ENCODE results near the gene ABHD17A. TPM values are rescaled to one million over a fixed set of nuclear protein-coding genes. Genes with fewer than 3 reads are reported as not detected.

The ABHD17A gene
- total RNA-seq, 1 experiment from 2014 or later = 102 TPM

GRCh38 chr19:1867349-1867724 is 18.0 kb downstream of the ABHD17A start:
- H3K27me3 ChIP-seq (ENCODE audit: low read length) = no peaks in the 10 kb centered on the region
- ATAC-seq = no peak
- intact Hi-C loops (cut with micrococcal nuclease) = no loop called here
- no peaks in the 10 kb centered on the region for H3K9me2 ChIP-seq (replicated peaks; ENCODE audit: low read length)
- peaks cover 2% of the 10 kb centered on the region; the same call in 1 of the 2 replicates for H3K4me1 ChIP-seq (ENCODE audit: insufficient read depth, low read length)
- no peaks in the 10 kb centered on the region for H3K9me3 ChIP-seq (ENCODE audit: low read length)
- BruUV-seq (replicated peaks) = no TSS peak
- H4K20me1 ChIP-seq (ENCODE audit: low read length) = 0 out of 2 replicates have a peak, but pooled peaks cover 1% of the 10 kb centered on the region
- POLR2A ChIA-PET (ENCODE audit: unreplicated experiment) = no interaction called here
- H3K9ac ChIP-seq (ENCODE audit: low read length) = no peak overlapping the region
- peaks cover 4% of the 10 kb centered on the region for H3K79me2 ChIP-seq (ENCODE audit: low read length)
- no peak overlapping the region for H2AFZ ChIP-seq (ENCODE audit: low read length)
- no peak for DNase-seq
- CTCF ChIA-PET = no interaction called here
- H3F3A ChIP-seq (ENCODE audit: low read length, unreplicated experiment) = no peaks in the 10 kb centered on the region
- no peak for TF ChIP-seq EZH2 (IDR thresholded peaks at IDR 0.05; ENCODE audit: low read length, unreplicated experiment)
- TF ChIP-seq EZH2phosphoT487 (IDR thresholded peaks at IDR 0.05; ENCODE audit: borderline replicate concordance, low read length) = no peak
- TF ChIP-seq CTCF (conservative IDR thresholded peaks at IDR 0.05; ENCODE audit: low read depth, low read length) = no peak
- no peak overlapping the region for H3K4me2 ChIP-seq (ENCODE audit: low read length)
- H3K4me3 ChIP-seq (ENCODE audit: low read length) = no peak overlapping the region
- no peak overlapping the region for H3K27ac ChIP-seq (ENCODE audit: low read length)
- H3K36me3 ChIP-seq (ENCODE audit: low read depth, low read length) = no peaks in the 10 kb centered on the region

- POLR2A ChIA-PET (ENCODE audit: unreplicated experiment) = no interaction called here
- peaks cover 6% of the 10 kb centered on the region; the same call in 1 of the 2 replicates for H4K20me1 ChIP-seq (ENCODE audit: low read length)
- H3K79me2 ChIP-seq (ENCODE audit: low read length) = peaks cover 8% of the 10 kb centered on the region
- intact Hi-C loops (cut with micrococcal nuclease) = no loop called here
- H3K9ac ChIP-seq (ENCODE audit: low read length) = no peak overlapping the region
- no peaks in the 10 kb centered on the region for H3K36me3 ChIP-seq (ENCODE audit: low read depth, low read length)
- CTCF ChIA-PET = no interaction called here
- no peak overlapping the region for H2AFZ ChIP-seq (ENCODE audit: low read length)
- no peaks in the 10 kb centered on the region for H3K9me2 ChIP-seq (replicated peaks; ENCODE audit: low read length)
- DNase-seq = no peak
- H3K27me3 ChIP-seq (ENCODE audit: low read length) = no peaks in the 10 kb centered on the region
- H3K9me3 ChIP-seq (ENCODE audit: low read length) = no peaks in the 10 kb centered on the region
- no peak overlapping the region for H3K4me2 ChIP-seq (ENCODE audit: low read length)
- peaks cover 2% of the 10 kb centered on the region; the same call in 1 of the 2 replicates for H3K4me1 ChIP-seq (ENCODE audit: insufficient read depth, low read length)
- ATAC-seq = no peak
- H3F3A ChIP-seq (ENCODE audit: low read length, unreplicated experiment) = no peaks in the 10 kb centered on the region
- TF ChIP-seq EZH2 (IDR thresholded peaks at IDR 0.05; ENCODE audit: low read length, unreplicated experiment) (no peak), EZH2phosphoT487 (IDR thresholded peaks at IDR 0.05; ENCODE audit: borderline replicate concordance, low read length) (no peak), CTCF (conservative IDR thresholded peaks at IDR 0.05; ENCODE audit: low read depth, low read length) (no peak)
- H3K27ac ChIP-seq (ENCODE audit: low read length) = no peak overlapping the region
- no TSS peak for BruUV-seq (replicated peaks)
- no peak overlapping the region for H3K4me3 ChIP-seq (ENCODE audit: low read length)
Observed at GRCh38 chr19:1866693-1867348, 18.5 kb downstream of the ABHD17A start.

Measured in PC-3 (cell line).